ENCODE measurements around the gene RUNDC3A.
A peak's percentile ranks its signal among the peaks of the same experiment; 100 is the strongest.
"Not testable (repeated sequence)": the region's sequence is repeated elsewhere in the genome, so short reads cannot be mapped to it uniquely, and the experiment has no call there.

The RUNDC3A gene

GRCh38 chr17:44318077-44318892 is 9.9 kb downstream of the RUNDC3A start:
- DNase-seq (ENCODE audit: low read depth in 2 of 2, low spot score in 1 of 2) = no peak

- DNase-seq (ENCODE audit: low read depth in 2 of 2, low spot score in 1 of 2) = no peak
These were observed 11.7 kb downstream of the RUNDC3A start for GRCh38 chr17:44320066-44320465.

GRCh38 chr17:44321246-44322120 is 13.1 kb downstream of the RUNDC3A start:
- no peak for DNase-seq (ENCODE audit: low read depth in 2 of 2, low spot score in 1 of 2)

GRCh38 chr17:44322236-44322895 is 14.0 kb downstream of the RUNDC3A start:
- DNase-seq (ENCODE audit: low read depth in 2 of 2, low spot score in 1 of 2) = no peak

GRCh38 chr17:44323359-44324091 is 15.1 kb downstream of the RUNDC3A start:
- no peak for DNase-seq (ENCODE audit: low read depth in 2 of 2, low spot score in 1 of 2)

- no peak for DNase-seq (ENCODE audit: low read depth in 2 of 2, low spot score in 1 of 2)
These were observed 15.7 kb downstream of the RUNDC3A start for GRCh38 chr17:44324092-44324570.

GRCh38 chr17:44324571-44325275 is 16.3 kb downstream of the RUNDC3A start, which contains the start of gene SLC25A39:
Gene SLC25A39, minus strand, starts transcription at chr17:44324823. Its CDS starts 1,261 bp downstream, at chr17:44323562.
- peak; percentile 81 to 92 for DNase-seq (ENCODE audit: low read depth in 2 of 2, low spot score in 1 of 2)

- DNase-seq (ENCODE audit: low read depth in 2 of 2, low spot score in 1 of 2) = peak; percentile 86 to 93
These were observed 18.6 kb downstream of the RUNDC3A start for GRCh38 chr17:44326861-44327444.

GRCh38 chr17:44327715-44328449 is 19.5 kb downstream of the RUNDC3A start:
- no peak for DNase-seq (ENCODE audit: low read depth in 2 of 2, low spot score in 1 of 2)

- not testable (repeated sequence) for DNase-seq (ENCODE audit: low read depth in 2 of 2, low spot score in 1 of 2)
These were observed 21.1 kb downstream of the RUNDC3A start for GRCh38 chr17:44329516-44329915.

- DNase-seq (ENCODE audit: low read depth in 2 of 2, low spot score in 1 of 2) = not testable (repeated sequence)
These were observed 21.9 kb downstream of the RUNDC3A start for GRCh38 chr17:44330263-44330662.

GRCh38 chr17:44331249-44331760 is 22.9 kb downstream of the RUNDC3A start:
- peak; percentile 41 to 49 for DNase-seq (ENCODE audit: low read depth in 2 of 2, low spot score in 1 of 2)

- no peak for DNase-seq (ENCODE audit: low read depth in 2 of 2, low spot score in 1 of 2)
These were observed 25.0 kb downstream of the RUNDC3A start for GRCh38 chr17:44333371-44333770.

GRCh38 chr17:44334315-44334714 is 25.9 kb downstream of the RUNDC3A start:
- DNase-seq (ENCODE audit: low read depth in 2 of 2, low spot score in 1 of 2) = no peak

GRCh38 chr17:44334727-44335126 is 26.3 kb downstream of the RUNDC3A start:
- no peak for DNase-seq (ENCODE audit: low read depth in 2 of 2, low spot score in 1 of 2)

- DNase-seq (ENCODE audit: low read depth in 2 of 2, low spot score in 1 of 2) = no peak
These were observed 27.2 kb downstream of the RUNDC3A start for GRCh38 chr17:44335564-44335963.

- DNase-seq (ENCODE audit: low read depth in 2 of 2, low spot score in 1 of 2) = no peak
These were observed 27.6 kb downstream of the RUNDC3A start for GRCh38 chr17:44335968-44336367.

- DNase-seq (ENCODE audit: low read depth in 2 of 2, low spot score in 1 of 2) = no peak
These were observed 30.3 kb downstream of the RUNDC3A start for GRCh38 chr17:44338702-44339101.

- DNase-seq (ENCODE audit: low read depth in 2 of 2, low spot score in 1 of 2) = not testable (repeated sequence)
These were observed 32.2 kb downstream of the RUNDC3A start for GRCh38 chr17:44340553-44340952.

All from stimulated activated CD8-positive, alpha-beta memory T cell treated with anti-CD3 and anti-CD28 coated beads, Interleukin-4, amount 100 ng/mL, for 4 hours (primary cell).